SK-N-SH (cell line): ENCODE results near the gene NUDT14.

ENCODE experiments used
- CTCF ChIP-seq: fragments of 200-600 bp; sonication (generic); IDR thresholded peaks from 2 replicates; pipeline ENCODE4 v1.6.1; 2017; ENCODE audit warnings: antibody characterized with exemption, mild to moderate bottlenecking, moderate library complexity
- FOXM1 ChIP-seq: IDR thresholded peaks from 2 replicates; pipeline ENCODE4 v1.4.0; 2012; ENCODE audit warnings: low read depth, mild to moderate bottlenecking
- SMC3 ChIP-seq: IDR thresholded peaks from 2 replicates; pipeline ENCODE4 v1.6.1; 2012; ENCODE audit warnings: low read depth, low read length, improper control_type of control experiment

GRCh38 chr14:105148604-105149145, 32.4 kb downstream of the NUDT14 start:
- no peak for TF ChIP-seq CTCF
- no peak for TF ChIP-seq FOXM1
- TF ChIP-seq SMC3: no peak
